GM18907 (cell line): ENCODE measurements around the gene GBF1.
"Not testable (repeated sequence)": the region's sequence is repeated elsewhere in the genome, so short reads cannot be mapped to it uniquely, and the experiment has no call there.

Experiments
- ATAC-seq: cut with Tn5 transposase; IDR thresholded peaks from one replicate; pipeline ENCODE4 v1.9.1; 2021; ENCODE audit warnings: mild to moderate bottlenecking, moderate library complexity; ENCODE audit not compliant: unreplicated experiment

GBF1 gene

GRCh38 chr10:102268375-102268888, 23.1 kb downstream of the GBF1 start:
- ATAC-seq, result no peak

DNA sequence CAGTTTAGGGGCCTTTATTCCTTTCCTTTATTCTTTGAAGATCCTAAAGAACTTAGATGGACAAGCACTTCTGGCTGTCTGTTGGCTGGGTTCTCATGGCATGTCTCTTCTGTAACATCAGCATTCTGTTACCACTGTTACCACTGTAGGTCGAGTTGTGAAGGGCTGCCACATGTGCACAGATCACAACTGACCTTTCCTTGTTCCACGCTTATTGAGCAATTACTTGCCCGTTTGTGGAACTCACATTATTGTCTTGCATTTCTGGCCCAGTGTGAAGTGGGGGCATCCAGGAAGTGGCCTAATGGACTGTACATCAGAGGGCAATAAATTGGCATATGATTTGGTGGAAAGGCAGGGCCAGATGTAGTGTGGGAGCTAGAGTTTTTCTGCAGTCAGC, 23.7 kb downstream of the GBF1 start:
- ATAC-seq, result no peak

DNA sequence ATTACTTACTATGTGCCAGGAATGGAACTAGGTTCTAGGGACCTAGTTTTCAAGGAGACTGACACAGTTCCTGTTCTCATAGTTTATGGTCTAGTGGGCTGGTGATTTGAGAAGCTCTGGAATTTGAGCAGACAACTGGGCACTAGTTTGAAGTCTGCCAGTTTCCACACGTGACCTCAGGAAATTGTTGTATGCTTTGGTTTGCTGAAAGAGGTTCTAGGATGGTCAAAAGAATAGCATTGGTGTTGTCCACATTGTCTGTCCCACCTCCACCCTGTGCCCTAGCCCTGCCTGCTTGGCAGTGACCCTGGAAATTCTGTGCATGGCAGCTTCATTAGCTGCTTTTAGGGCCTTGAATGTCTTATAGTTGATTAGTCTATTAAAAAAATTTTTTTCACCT, 28.7 kb downstream of the GBF1 start:
- ATAC-seq, result no peak

- no peak for ATAC-seq
Observed at GRCh38 chr10:102275343-102275742, 30.0 kb downstream of the GBF1 start.

DNA sequence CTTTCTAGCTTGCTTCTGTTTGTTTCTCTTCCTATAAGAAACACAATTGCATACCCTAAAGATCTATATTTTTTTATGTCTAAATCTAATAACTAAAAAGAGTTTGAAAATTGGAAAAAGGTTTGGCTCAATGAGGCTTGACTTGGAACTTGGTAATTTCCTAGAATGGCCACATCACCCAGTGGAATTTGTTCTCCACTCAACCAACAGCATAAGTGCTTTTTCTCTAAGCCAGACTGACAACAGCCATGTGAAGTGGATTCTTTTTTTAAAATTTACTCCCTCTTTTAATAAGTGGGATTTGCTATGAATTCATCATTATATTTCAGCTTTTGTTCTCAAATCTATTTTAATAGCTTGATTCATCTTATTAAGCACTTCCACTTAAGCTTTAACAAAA, 33.8 kb downstream of the GBF1 start:
- no peak for ATAC-seq

DNA sequence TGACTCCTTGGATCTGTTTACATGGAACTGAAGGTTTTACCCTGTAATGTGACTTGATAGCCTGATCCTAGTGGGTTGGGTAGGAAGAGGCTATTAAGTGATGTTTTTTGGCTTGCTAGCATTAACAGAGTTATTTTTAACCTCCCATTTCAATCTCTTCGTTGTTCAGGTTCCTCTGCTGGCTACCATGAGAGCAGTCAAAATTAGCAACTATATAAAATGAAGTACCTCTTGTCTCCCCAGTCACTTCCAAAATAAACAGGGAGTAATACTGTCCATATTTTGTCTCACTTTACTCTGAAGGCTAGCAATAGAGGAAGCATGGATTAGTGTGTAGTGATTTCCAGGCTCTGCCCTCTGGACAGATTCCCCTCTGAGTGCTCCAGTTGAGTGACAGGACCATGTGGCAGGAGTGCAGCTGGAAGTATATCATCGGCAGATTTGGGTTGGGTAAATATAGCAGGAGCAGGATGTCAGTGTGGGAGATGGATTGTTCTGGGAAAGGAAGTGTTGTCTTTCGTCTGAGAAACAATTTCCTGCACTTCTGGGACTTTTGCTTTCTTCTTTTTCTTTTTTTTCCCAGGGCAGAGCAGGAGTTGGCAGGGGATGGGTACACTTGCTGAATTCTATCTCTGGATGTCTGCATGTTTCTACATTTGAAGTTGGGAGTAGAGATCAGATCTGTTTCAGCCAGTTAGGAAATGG, 35.2 kb downstream of the GBF1 start:
- ATAC-seq, result no peak

- no peak for ATAC-seq
Observed at GRCh38 chr10:102281102-102281487, 35.8 kb downstream of the GBF1 start.

GRCh38 chr10:102283488-102283887, 38.2 kb downstream of the GBF1 start:
- no peak for ATAC-seq

DNA sequence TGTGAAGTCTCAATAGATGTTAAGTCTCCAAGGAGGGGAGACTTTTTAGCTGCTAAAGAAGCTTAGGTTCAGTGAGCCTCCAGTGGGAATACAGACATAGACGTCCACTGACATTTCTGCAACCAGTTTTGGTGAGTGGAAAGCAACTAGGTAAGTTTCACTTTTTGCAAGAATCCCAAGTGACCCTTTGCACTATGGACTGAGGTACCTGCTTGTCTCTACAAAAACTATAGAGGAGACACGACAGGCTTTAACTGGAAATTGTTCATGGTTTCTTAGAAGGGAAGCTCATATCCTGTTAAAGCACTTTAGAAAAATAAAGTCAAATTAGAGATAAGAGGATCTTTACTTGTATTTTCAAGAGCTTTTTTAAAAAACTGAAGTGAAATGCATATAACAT, 38.6 kb downstream of the GBF1 start:
- ATAC-seq, result no peak

- ATAC-seq, result no peak
Observed at GRCh38 chr10:102284531-102284930, 39.2 kb downstream of the GBF1 start.

GRCh38 chr10:102285133-102285532, 39.8 kb downstream of the GBF1 start:
- ATAC-seq, result no peak

DNA sequence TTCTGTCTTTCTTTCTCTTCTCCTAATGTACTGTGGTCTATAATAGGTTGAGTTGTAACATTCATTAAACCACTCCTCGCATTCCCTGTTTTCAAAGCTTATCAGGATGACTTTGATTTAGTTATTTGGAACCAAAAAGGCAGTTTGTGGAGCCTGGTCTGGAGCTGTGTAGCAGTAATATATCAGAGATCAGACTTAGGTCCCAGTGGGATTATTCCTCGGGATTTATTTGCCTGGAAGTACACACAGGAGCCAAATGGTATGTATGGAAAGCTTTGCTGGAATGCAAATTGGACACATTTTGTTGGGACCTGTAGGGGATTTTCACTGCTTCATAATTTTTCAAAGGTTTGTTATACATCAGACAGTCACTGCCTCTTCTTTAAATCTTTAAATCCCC, 40.9 kb downstream of the GBF1 start:
- ATAC-seq, result no peak

DNA sequence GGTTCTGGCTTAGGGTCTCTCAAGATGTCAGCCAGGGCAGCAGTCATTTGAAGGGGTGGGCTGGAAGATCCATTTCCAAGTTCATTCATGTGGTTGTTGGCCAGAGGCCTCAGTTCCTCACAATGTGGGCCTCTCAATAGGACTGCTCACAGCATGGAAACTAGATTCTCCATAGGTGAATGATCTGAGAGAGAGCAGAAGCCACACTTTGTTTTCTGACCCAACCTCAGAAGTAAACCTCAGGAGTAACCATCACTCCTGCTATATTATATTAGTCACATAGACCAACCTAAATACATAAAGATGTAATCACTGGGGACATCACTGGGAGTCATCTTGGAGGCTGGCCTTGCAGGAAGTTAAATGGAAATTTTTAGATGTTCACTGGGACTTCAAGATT, 42.2 kb downstream of the GBF1 start:
- no peak for ATAC-seq

- ATAC-seq, result no peak
Observed at GRCh38 chr10:102287991-102288390, 42.7 kb downstream of the GBF1 start.

DNA sequence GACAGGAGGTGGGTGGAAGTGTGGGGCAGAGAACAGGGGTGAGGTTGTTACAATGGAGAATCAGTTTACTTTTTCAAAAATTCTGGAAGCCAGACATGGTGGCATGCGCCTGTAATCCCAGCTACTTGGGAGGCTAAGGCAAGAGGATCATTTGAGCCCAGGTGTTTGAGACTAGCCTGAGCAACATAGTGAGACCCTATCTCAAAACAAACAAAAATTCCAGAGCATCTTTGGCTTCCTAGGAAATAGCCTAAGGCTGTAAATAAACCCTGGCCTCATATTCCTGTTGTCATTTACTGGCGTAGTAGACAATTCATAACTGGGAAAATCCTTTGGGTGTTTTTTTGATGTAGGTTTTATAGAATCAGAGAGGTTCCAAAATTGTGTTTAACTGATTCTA, 44.0 kb downstream of the GBF1 start:
- ATAC-seq, result no peak

DNA sequence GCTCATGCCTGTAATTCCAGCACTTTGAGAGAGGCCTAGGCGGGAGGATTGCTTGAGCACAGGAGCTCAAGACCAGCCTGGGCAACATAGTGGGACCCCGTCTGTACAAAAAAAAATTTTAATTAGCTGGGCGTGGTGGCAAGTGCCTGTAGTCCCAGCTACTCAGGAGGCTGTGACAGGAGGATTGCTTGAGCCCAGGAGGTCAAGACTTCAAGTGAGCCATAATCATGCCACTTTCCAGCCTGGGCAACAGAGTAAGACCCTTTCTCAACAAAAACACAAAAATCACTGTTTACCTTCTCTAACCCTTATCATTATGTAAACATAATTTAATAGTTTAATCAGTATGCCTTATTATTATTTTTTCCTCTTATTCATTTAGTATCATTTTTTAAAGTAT, 44.5 kb downstream of the GBF1 start:
- no peak for ATAC-seq

GRCh38 chr10:102291221-102291905, 46.0 kb downstream of the GBF1 start:
- no peak for ATAC-seq

GRCh38 chr10:102297101-102297500, 51.8 kb downstream of the GBF1 start:
- ATAC-seq, result no peak

DNA sequence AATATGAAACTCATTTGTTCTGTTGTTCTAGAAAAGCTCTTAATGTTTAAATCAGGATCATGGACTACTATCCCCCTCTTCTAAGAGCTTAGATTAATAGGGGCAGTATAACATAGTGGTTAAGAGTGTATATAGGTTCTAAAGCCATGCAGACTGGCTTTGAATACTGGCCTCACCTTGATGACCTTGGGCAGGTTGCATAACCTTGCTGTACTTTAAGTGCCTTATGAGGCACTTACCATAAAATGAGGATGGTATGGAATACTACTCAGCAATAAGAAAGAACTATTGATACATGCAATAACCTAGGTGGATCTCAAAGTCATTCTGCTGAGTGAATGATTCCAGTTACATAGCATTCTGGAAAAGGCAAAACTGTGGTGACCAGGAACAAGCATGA, 53.6 kb downstream of the GBF1 start:
- no peak for ATAC-seq

GRCh38 chr10:102299873-102300272, 54.5 kb downstream of the GBF1 start:
- ATAC-seq, result no peak

GRCh38 chr10:102300278-102300843, 55.0 kb downstream of the GBF1 start:
- ATAC-seq, result no peak

DNA sequence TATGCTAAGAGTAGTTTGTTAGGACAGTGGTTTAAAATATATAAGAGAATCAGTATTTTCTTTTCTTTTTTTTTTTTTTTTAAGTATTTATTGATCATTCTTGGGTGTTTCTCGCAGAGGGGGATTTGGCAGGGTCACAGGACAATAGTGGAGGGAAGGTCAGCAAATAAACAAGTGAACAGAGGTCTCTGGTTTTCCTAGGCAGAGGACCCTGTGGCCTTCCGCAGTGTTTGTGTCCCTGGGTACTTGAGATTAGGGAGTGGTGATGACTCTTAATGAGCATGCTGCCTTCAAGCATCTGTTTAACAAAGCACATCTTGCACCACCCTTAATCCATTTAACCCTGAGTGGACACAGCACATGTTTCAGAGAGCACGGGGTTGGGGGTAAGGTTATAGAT, 55.6 kb downstream of the GBF1 start:
- not testable (repeated sequence) for ATAC-seq
